GM23248 (cell line): ENCODE measurements around the gene ST8SIA6. TPM values are rescaled to one million over a fixed set of nuclear protein-coding genes. Genes with fewer than 3 reads are reported as not detected.

Experiments
- DNase-seq: peaks from one replicate; pipeline ENCODE4 v3.0.0-alpha.2; 2015
- H2AFZ ChIP-seq: fragments of 200-600 bp; sonication (generic); 2 replicates; pipeline ENCODE4 v1.6.1; 2016; ENCODE audit warnings: antibody characterized with exemption
- H3F3A ChIP-seq: fragments of 200-600 bp; sonication (generic); 2 replicates; pipeline ENCODE4 v1.6.1; 2016; ENCODE audit warnings: mild to moderate bottlenecking, antibody characterized with exemption, mixed run types; ENCODE audit not compliant: insufficient read depth
- H3K27ac ChIP-seq: fragments of 200-600 bp; sonication (generic); 2 replicates; pipeline ENCODE4 v1.5.1; 2016; ENCODE audit warnings: mild to moderate bottlenecking
- H3K27me3 ChIP-seq: fragments of 200-600 bp; sonication (generic); replicated peaks from 2 replicates; pipeline ENCODE4 v1.6.1; 2016; ENCODE audit warnings: mild to moderate bottlenecking; ENCODE audit not compliant: insufficient read depth
- H3K36me3 ChIP-seq: fragments of 200-600 bp; sonication (generic); 2 replicates; pipeline ENCODE4 v1.6.1; 2016; ENCODE audit warnings: low read depth, mild to moderate bottlenecking
- H3K4me1 ChIP-seq: fragments of 200-600 bp; sonication (generic); 2 replicates; pipeline ENCODE4 v1.6.1; 2016; ENCODE audit warnings: mild to moderate bottlenecking; ENCODE audit not compliant: insufficient read depth
- H3K4me2 ChIP-seq: fragments of 200-600 bp; sonication (generic); one replicate; pipeline ENCODE4 v1.6.1; 2016; ENCODE audit warnings: mild to moderate bottlenecking; ENCODE audit not compliant: unreplicated experiment
- H3K4me3 ChIP-seq: fragments of 200-600 bp; sonication (generic); 2 replicates; pipeline ENCODE4 v1.5.1; 2016; ENCODE audit warnings: mild to moderate bottlenecking
- H3K79me2 ChIP-seq: fragments of 200-600 bp; sonication (generic); 2 replicates; pipeline ENCODE4 v1.6.1; 2016; ENCODE audit warnings: mild to moderate bottlenecking; ENCODE audit not compliant: insufficient read depth
- H3K9ac ChIP-seq: fragments of 200-600 bp; sonication (generic); 2 replicates; pipeline ENCODE4 v1.6.1; 2016; ENCODE audit warnings: mild to moderate bottlenecking
- H3K9me2 ChIP-seq: fragments of 200-600 bp; sonication (generic); 2 replicates; pipeline ENCODE4 v1.6.1; 2016; ENCODE audit warnings: mixed run types, mild to moderate bottlenecking, moderate library complexity; ENCODE audit not compliant: insufficient read depth
- H3K9me3 ChIP-seq: fragments of 200-600 bp; sonication (generic); one replicate; pipeline ENCODE4 v1.6.1; 2017; ENCODE audit warnings: low read depth
- H4K20me1 ChIP-seq: fragments of 200-600 bp; sonication (generic); 2 replicates; pipeline ENCODE4 v1.6.0; 2016; ENCODE audit not compliant: insufficient read depth
- EZH2 ChIP-seq: fragments of 200-600 bp; sonication (generic); IDR thresholded peaks from 2 replicates; pipeline ENCODE4 v1.6.1; 2018; ENCODE audit warnings: antibody characterized with exemption, mild to moderate bottlenecking; ENCODE audit not compliant: insufficient read depth, poor library complexity, severe bottlenecking
- EZH2phosphoT487 ChIP-seq: fragments of 200-600 bp; sonication (generic); IDR thresholded peaks from 2 replicates; pipeline ENCODE4 v1.6.1; 2018; ENCODE audit warnings: antibody characterized with exemption, moderate library complexity, mild to moderate bottlenecking, low read depth; ENCODE audit not compliant: insufficient read depth
- WGBS, 2 experiments: methylation state at CpG; one replicate each; pipeline ENCODE4 v1.1.6; 2015 to 2017; ENCODE audit warnings: low lambda C conversion rate in 2 of 2, low coverage in 1 of 2; ENCODE audit errors: missing lambda C conversion rate in 2 of 2; 5-methylcytosine and 5-hydroxymethylcytosine counted together
- in situ Hi-C: fragments of 300-500 bp; cut with MboI; formaldehyde crosslinking; loops from 2 replicates; pipeline ENCODE4 v1.15.0; 2020
- polyA plus RNA-seq: library from polyadenylated mRNA; unstranded; fragments of >200 nt; fragmentation: Nextera tagmentation; extraction: Ambion mirVana; gene quantifications from 2 replicates; pipeline ENCODE4 v1.2.1, GENCODE V29; 2016
- total RNA-seq: library from RNA; depleted of rRNA; stranded (reverse); fragments of >200 nt; shearing (Covaris generic); gene quantifications from 2 replicates; pipeline ENCODE4 v1.2.3, GENCODE V29; 2014

Gene ST8SIA6
- total and polyA plus RNA-seq, 2 experiments from 2014 or later, result not detected

DNA sequence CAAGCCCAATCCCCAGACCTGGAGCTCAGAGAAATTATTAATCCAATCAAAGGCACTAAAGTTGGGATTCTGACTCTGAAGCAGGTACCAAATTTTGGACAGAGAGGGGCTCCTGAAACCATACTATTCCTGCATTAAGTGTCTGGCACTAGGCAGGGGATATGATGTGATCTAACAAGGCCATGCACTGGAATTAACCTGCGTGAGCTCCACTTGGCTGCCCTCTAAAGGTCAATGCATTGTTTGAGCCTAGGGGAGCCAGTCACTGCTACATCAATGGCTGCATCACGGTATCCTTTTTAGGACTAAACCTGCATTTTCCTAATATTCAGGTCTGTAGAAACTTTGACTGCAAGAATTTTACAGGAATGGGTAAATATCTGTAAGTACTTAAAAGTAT, 42.1 kb downstream of the ST8SIA6 start:
- WGBS, 2 experiments, result 66 to 72% methylated on average over 2 of the region's 2 CpGs
- no peak overlapping the region for H3K4me3 ChIP-seq

DNA sequence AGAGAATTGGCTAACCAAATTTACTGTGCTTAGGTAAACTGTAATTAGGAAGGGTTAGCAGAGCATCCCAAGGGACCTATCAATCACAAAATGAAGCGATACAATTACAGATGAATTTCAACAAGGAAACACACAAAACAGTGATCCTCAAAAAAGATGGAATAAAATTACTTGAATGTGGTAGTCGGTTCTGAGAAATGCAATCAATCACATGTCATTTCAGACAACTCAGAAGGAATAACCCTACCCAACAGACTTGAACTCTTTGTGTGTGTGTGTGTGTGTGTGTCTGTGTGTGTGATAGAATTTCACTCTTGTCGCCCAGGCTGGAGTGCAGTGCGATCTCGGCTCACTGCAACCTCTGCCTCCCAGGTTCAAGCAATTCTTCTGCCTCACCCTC, 43.5 kb downstream of the ST8SIA6 start:
- Histone ChIP-seq H3K36me3 (no peaks in the 10 kb centered on the region), H3K27ac (no peak overlapping the region), H3K4me2 (no peak overlapping the region), H2AFZ (no peak overlapping the region), H3K9ac (no peak overlapping the region), H3K9me3 (no peaks in the 10 kb centered on the region), H4K20me1 (no peaks in the 10 kb centered on the region), H3F3A (no peaks in the 10 kb centered on the region), H3K27me3 (peaks cover 10% of the 10 kb centered on the region; the same call in 1 of the 2 replicates), H3K9me2 (no peaks in the 10 kb centered on the region), H3K4me1 (no peaks in the 10 kb centered on the region), H3K4me3 (no peak overlapping the region), H3K79me2 (no peaks in the 10 kb centered on the region)
- DNase-seq, result no peak
- 68 to 69% methylated on average over 5 of the region's 5 CpGs for WGBS, 2 experiments
- TF ChIP-seq EZH2phosphoT487 (no peak), EZH2 (no peak)
- in situ Hi-C loops, result no loop called here

More for the DNA sequence above, 42.1 kb downstream of the ST8SIA6 start:
- Histone ChIP-seq H3F3A (no peaks in the 10 kb centered on the region), H3K4me2 (no peak overlapping the region), H3K4me1 (no peaks in the 10 kb centered on the region), H3K27ac (no peak overlapping the region), H3K79me2 (no peaks in the 10 kb centered on the region), H3K27me3 (peaks cover 16% of the 10 kb centered on the region; the same call in 1 of the 2 replicates), H3K36me3 (no peaks in the 10 kb centered on the region), H4K20me1 (no peaks in the 10 kb centered on the region), H3K9me2 (no peaks in the 10 kb centered on the region), H3K9ac (no peak overlapping the region), H3K9me3 (no peaks in the 10 kb centered on the region), H2AFZ (no peak overlapping the region)
- no peak for TF ChIP-seq EZH2
- no peak for TF ChIP-seq EZH2phosphoT487
- DNase-seq, result no peak
- in situ Hi-C loops, result no loop called here

DNA sequence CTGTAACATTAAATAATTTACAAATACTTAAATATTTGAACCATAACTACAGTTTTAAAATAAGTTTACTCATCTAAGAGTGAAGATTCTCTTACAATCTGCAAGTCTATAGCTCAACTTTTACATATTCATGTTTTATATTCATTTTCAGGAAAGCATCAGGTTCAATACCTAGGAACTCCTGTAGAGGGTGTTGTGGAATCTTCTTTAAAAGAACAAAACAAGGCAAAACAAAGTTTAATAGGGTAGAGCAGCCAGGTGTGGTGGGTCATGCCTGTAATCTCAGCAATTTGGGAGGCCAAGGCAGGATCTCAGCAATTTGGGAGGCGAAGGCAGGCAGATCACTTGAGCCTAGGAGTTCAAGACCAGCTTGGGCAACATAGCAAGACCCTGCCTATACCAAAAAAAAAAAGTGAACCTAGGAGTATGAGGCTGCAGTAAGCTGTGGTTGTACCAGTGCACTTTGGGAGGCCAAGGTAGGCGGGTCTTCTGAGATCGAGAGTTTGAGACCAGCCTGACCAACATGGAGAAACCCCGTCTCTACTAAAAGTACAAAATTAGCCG, 45.1 kb downstream of the ST8SIA6 start:
- TF ChIP-seq EZH2phosphoT487 (no peak), EZH2 (no peak)
- in situ Hi-C loops, result no loop called here

DNA sequence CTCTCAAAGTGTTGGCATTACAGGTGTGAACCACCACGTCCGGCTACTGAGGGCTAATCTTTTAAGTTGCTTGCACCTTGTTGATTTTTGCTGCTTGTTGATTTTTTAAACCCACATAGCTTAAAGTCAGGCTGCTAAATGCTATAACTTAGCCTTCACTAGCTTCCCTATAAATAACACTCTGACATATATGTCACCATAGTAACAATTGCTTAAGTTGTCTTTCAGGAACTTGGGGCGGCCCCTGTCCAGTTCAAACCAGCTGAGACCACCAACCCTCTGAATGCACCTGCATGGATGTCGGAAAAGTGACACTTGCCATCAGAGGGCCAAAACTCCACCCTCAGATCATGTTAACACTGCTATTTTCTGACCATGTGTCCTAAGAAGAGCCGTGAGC, 47.3 kb downstream of the ST8SIA6 start:
- no peaks in the 10 kb centered on the region for H3K36me3 ChIP-seq
- H3K4me3 ChIP-seq, result no peak overlapping the region
- TF ChIP-seq EZH2 (no peak), EZH2phosphoT487 (no peak)
- peaks cover 4% of the 10 kb centered on the region; the same call in 1 of the 2 replicates for H3K27me3 ChIP-seq
- in situ Hi-C loops, result no loop called here
- no peaks in the 10 kb centered on the region for H3K79me2 ChIP-seq
- DNase-seq, result no peak
- no peaks in the 10 kb centered on the region for H3K9me3 ChIP-seq
- H3K9ac ChIP-seq, result no peak overlapping the region
- H3K4me1 ChIP-seq, result no peaks in the 10 kb centered on the region
- no peaks in the 10 kb centered on the region for H4K20me1 ChIP-seq
- no peak overlapping the region for H3K4me2 ChIP-seq
- H3K9me2 ChIP-seq, result no peaks in the 10 kb centered on the region
- no peak overlapping the region for H2AFZ ChIP-seq
- H3K27ac ChIP-seq, result no peak overlapping the region
- H3F3A ChIP-seq, result no peaks in the 10 kb centered on the region
- 46 to 63% methylated on average over 5 of the region's 5 CpGs for WGBS, 2 experiments

More for the DNA sequence above, 45.1 kb downstream of the ST8SIA6 start:
- Histone ChIP-seq H3K4me1 (no peaks in the 10 kb centered on the region), H3K9me2 (no peaks in the 10 kb centered on the region), H3F3A (no peaks in the 10 kb centered on the region), H3K27ac (no peak overlapping the region), H3K4me2 (no peak overlapping the region), H3K27me3 (peaks cover 5% of the 10 kb centered on the region), H4K20me1 (no peaks in the 10 kb centered on the region), H2AFZ (no peak overlapping the region), H3K4me3 (no peak overlapping the region), H3K36me3 (no peaks in the 10 kb centered on the region), H3K9me3 (no peaks in the 10 kb centered on the region), H3K9ac (no peak overlapping the region), H3K79me2 (no peaks in the 10 kb centered on the region)
- DNase-seq, result peak; percentile 34
- 81 to 88% methylated on average over 4 to 5 of the region's 5 CpGs for WGBS, 2 experiments
